ENCODE measurements around the gene LSMEM2.
"Not testable (repeated sequence)": the region's sequence is repeated elsewhere in the genome, so short reads cannot be mapped to it uniquely, and the experiment has no call there.

Gene LSMEM2

DNA sequence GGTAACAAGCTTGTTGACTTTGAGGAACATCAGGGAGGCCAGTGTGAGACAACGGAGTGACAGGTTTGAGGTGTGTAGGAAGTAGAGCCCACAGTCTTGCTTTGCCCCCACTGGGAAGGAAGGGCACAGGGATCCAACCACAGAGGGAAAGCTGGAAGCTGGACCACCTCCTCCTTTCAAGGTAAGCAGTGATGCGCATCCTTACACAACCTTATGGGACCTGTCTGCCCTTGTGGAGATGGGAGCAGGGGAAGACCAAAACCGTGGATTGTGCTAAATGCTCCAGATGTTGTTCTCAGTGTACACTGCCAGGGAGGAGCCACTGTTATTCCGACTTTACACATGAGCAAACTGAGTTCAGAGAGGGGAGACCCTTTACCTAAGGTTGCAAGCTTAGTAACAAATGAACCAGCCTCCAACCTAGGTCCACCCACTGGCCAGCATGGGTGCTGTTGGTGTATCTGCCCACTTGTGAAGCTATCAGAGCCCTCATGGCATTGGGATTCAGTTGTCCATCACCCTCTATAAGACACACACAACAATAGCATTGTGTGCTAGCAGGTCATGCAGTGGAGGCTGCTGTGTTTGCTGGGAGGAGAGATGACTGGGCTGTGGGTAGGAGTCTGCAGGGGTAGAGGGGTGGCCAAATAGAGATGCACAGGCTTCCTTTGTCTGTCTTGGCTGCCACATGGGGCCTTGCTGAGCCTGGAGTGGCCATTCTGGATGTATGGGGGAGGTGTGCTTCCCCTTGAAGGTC, 586 bp upstream of the LSMEM2 start:
- no peak for DNase-seq (ENCODE audit: low spot score)

DNA sequence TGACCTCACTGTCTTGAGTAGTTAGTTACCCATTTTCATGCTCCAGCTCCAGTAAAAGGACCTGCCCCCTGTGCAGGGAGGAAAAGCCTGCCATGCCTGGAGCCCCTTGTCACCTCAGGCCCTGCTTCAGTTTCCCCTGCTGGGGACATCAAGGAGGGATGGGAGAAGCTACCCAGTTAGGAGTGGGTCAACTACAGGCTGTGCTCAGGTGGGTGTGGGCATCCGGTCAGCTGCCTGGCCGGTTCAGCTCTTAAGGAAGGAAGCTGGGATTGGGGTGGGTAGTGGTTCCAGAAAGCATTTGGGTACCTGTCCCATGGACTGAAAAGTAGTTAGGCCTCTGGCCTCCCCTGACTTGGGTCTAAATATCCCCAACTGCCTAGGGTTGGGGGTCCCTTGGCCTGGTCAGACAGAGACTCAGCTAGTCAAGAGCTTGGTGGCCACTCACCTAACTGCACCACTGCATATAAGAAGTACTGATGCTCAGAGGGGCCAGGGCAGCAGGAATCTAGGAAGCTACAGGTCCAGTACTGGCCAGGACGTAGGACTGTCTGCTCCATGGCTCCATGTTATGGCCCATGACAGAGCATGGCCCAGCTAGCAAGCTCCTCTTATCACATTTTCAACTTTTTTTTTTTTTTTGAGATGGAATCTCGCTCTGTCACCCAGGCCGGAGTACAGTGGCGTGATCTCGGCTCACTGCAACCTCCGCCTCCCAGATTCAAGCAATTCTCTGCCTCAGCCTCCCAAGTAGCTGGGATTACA, 549 bp downstream of the LSMEM2 start:
- DNase-seq (ENCODE audit: low spot score): no peak

DNA sequence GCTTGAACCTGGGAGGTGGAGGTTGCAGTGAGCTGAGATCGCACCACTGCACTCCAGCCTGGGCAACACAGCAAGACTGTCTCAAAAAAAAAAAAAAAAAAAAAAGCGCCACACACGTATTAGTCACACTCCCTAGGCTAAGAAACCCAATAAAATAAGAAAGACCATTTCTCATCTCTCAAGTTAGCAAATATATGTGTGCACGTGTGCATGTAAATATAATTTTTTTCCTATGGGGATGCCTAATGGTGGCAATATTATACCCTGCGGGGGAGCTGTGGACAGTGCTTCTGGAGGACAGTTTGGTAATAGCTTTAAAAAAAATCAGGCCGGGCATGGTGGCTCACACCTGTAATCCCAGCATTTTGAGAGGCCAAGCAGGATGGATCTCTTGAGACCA, 5.2 kb downstream of the LSMEM2 start:
- not testable (repeated sequence) for DNase-seq (ENCODE audit: low spot score)

DNA sequence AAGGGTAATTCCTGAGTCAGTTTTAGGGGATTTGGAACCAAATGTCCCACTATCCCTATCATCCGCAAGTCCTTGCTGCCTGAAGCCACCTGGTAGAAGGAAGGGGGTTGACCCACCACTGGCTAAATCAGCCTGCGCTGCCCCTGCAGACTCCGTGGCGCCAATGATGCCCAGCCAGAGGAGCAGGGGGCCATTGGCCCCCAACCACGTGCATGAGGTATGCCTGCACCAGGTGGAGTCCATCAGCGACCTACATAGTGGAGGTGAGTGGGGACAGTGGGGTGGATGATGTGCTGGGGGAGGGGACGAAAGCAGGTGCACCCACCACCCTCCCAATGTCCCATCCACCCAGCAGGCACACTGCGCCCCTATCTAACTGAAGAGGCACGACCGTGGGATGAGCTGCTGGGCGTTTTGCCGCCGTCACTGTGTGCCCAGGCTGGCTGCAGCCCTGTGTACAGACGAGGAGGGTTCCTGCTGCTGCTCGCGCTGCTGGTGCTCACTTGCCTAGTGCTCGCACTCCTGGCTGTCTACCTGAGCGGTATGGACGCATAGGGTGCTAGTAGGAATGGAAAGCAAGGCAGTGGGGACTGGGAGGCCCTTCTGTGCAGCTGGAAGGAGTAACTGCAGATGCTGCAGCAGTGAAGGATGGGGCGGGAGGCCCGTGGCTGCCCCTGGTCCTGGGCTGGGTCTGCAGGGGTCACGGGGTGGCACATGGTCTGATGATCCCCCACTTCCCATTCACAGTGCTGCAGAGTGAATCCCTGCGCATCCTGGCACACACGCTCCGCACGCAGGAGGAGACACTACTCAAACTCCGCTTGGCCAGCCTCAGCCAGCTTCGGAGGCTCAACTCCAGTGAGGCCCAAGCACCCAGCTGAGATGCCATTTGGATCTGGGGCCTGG, 7.7 kb downstream of the LSMEM2 start:
- DNase-seq (ENCODE audit: low spot score): no peak

DNA sequence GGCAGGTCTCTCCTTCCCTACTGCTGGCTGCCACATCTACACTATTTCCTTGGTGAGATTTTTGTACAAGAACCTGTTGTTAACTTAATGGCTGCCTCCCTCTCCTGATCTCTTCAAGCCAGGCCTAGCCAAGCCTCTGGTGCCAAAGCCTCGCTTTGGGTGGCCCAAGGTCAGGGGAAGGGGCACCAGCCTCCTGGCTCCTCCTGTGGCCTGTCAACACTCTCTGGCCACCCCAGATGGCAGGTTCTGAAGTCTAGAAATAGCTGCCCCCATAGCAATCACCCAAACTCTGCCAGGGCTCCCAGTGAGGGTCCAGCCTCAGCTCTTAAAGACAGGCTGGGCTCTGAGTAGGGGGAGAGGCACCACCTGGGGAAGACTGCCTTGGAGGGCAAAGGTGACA, 8.4 kb downstream of the LSMEM2 start:
- no peak for DNase-seq (ENCODE audit: low spot score)

DNA sequence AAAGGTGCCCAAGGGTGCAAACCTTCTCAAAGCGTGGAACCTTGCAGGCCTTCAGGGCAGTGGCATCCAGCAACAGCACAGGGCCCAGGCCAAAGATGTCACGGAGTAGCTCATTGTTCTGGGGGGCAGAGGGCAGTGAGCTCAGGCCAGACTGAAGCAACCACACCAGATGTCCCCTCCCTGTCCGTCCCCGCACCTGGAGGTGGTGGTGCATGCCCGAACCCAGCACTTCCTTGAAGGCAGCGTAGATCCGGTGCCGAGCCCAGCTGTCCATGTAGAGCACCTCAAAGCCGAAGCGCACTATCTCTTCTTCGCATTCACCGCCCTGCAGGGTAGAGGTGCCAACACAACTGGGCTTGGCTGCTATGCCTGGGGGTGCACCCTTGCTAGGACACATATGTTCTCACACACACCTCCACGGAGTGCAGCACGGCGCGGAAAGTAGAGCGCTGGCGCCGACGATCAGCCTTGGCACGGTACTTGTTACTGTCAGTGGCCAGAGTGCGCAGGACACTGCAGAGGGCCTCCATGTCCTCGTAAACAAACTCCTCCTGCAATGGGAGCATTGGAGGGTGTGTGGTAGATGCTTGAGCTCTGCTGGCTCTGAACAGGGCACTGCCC, 9.6 kb downstream of the LSMEM2 start:
- no peak for DNase-seq (ENCODE audit: low spot score)

DNA sequence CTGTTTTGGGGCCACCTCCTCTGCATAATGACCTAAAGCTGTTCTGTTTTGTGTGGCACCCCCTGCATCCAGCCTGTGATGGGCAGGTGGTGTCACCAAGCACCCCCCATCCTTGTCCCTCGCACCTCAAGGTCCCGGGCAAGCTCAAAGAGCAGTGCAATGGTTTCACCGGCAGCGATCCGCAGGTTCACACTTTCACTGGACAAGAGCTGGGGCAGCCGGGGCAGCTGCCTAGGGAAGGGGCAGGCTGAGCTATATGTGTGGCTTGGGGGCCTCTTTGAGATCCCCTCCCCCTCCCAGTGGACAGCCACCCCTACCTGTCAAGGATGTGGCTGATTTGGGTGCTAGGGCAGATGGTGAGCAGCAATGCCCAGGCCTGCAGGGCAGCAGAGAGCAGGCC, 10.2 kb downstream of the LSMEM2 start:
- DNase-seq (ENCODE audit: low spot score): no peak

DNA sequence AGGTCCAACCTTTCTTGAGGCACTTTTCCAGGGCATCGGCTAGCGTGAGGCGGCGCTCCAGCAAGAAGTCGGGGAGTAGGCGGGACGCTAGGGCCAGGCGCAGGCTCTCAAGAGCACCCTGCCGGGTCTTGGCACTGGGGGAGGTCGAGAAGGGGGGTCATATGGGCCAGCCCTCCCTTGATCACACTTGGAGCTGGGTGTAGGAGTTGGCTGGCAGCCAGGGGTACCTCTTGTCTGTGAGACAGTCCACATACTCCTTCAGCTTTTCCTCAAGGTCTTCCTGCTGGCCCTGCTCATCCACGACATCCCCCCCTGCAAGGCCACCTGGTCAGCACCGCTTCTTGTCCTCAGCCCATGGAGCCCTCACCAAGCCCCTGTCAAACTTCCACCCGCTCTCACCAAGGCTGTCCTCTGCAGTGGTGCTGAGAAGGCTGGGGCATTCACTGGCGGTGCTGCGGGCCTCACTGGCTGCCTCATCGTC, 11.3 kb downstream of the LSMEM2 start:
- DNase-seq (ENCODE audit: low spot score): no peak

DNA sequence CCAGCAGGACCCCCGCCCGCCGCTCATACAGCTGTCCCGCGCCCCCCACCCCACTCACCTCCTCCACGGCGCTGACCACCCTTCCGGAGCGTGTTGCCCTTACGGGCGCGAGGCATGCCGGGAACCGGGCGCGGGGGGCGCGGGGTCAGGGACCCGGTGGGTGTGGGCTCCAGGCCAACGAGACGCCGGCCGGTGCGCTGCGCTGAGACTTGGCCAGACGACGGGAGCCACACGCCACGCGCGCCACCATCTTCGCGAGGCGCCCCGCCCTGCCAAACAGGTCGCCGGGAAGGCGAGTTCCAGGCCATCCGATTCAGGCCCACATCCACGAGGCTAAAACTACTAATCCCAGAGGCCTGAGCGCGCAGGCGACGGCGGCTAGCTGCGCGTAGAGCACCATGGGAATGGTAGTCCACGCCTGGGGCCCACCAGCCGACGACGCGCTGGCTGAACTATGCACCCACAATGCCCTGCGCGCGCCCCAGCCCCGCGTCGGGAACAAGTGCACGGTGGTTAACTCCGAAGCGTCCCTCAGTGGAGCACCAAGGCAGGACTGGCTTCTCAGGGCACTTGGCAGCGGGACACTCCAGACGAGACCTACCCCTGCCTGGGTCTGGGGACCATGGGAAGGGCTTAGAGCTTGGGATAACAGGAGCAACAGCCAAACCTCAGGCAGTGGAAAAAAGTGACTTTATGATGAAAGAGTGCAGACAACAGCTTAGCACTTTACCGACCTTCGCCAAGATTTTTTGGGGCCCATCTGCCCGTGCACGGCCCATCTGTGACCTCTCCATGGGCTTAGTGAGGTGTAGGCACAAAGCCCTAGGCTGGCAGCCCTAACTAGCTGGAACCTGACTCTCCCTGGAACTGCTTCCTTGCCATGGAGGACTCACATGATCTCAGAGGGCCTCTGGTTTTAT, 13.5 kb downstream of the LSMEM2 start, which contains the start of gene IFRD2:
TSS of gene IFRD2 (minus strand) at position 271 of the 920 bp plus-strand sequence. CDS start at position 116, 155 bp downstream.
- DNase-seq (ENCODE audit: low spot score): peak; percentile 95

DNA sequence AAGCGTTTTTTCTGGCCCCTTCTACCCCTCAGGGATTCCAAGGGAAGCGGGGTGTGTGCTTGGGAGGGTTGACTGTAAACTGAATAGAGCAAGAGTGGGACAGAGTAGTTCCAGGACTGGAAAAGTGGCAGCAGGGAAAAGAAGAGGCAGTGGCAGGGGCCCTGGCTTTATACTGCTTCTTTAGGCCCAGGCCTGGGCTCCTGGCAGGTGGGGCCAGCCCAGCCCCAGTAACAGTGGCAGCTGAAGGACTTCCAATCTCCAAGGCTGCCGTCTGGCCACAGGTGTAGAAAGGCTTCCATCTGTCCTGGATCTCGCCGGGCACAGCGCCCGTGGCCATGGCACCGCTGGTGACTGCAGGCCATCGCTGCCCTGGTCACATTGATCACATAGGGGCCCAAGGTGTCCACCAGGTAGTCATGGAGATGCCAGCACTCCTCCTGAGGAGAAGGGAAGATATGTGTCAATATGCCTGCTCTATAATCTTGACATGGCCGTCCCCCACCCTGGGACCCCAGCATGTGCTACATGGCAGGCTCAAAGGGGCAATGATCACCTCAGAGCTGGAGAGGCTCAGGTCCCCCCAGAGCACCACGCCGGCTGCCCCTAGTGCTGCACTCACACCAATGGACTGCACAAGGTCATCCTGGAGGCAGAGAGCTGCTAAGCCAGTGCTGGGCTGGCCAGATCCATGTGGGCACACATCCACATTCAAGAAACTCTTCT, 14.4 kb downstream of the LSMEM2 start:
- no peak for DNase-seq (ENCODE audit: low spot score)

DNA sequence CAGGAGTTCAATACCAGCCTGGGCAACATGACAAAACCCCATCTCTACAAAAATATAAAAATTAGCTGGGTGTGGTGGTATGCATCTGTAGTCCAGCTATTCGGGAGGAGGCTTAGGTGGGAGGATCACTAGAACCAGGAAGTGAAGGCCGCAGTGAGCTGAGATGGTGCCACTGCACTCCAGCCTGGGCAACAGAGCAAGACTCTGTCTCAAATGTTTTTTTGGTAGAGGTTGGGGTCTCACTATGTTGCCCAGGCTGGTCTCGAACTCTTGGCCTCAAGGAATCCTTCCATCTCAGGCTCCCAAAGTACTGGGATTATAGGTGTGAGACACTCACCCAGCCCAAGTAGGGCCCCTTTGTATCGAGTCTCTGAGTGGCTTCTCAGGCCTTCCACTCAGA, 15.2 kb downstream of the LSMEM2 start:
- DNase-seq (ENCODE audit: low spot score): no peak

DNA sequence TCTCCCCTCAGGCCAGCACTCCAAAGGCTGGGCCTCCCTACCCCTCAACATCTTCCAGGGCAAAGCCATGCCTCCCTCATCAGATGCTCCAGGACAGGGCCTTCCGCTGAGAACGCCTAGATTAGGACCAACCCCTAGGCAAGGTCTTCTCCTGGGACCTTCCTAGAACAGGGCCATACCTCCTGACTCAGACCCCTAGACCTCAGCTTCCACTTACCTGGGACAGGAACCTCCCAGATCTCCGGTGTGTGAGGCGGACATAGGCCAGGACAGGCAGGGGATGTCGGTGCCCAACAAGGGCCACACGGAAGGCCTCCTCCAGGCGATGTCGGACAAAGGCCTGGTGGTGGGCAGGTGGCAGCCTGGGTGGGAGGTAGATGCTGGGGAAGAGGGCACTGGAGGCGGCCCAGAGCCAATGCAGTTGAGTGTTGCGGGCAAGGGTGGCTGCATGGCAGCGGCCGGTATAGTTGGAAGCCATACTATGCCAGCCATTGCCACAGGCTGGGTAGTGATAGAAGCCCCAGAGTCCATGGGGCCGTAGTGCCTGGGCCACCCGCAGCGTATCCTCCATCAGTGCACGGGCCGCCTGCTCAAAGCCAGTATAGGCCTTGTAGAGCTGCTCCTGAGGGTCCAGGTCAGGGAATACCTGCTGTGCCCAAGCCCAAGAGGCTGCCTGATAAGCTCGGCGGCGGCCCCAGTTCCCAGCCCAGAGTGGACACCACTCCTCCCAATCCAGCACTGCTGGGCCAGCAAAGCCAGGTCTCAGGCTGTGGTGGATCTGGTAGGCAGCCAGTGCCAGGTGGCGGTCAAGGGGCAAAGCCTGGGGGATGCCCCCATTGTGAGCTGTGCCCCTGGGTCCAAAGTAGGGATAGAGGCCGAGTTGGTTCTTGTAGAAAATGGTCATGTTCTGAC, 15.9 kb downstream of the LSMEM2 start:
- no peak for DNase-seq (ENCODE audit: low spot score)

DNA sequence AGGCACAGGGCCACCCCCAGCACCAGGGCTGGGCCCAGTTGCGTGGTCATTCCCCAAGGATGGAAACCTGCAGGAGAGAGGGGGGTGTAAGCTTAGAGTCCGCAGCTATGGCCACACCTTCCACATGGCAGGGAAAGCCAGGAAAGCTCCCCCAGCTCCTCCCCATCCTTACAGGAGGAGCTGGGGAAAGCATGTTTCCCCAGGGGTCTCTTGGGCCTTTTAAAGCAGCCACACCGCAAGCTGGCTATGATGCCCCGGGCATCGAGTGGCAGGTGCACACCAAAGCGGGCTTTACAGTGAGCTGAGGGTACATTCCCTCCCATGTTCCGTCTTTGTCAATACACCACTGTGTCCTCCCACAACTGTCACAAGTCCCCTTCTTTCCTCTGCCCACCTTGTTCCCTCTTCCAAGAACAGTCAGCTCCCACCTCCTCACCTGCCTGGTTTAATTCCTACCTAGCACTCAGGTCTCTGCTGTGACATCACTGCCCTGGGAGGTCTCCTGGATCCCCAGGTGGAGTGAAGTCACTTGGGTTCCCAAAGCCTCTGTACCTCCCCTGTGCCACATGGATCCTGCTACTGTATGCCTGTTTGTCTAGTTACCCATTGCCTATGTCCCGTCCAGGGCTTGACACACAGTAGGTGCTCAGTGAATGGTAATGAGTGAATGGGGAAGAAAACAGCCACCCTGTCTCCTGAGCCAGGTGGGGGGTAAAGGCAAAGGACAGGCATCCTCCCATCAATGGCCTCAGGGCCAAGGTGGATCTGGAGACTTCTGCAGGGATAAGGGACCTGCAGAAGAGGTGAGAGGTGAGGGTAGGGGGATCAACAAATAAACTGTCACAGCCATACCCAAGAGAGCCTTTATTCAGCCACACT, 16.9 kb downstream of the LSMEM2 start:
- DNase-seq (ENCODE audit: low spot score): no peak

DNA sequence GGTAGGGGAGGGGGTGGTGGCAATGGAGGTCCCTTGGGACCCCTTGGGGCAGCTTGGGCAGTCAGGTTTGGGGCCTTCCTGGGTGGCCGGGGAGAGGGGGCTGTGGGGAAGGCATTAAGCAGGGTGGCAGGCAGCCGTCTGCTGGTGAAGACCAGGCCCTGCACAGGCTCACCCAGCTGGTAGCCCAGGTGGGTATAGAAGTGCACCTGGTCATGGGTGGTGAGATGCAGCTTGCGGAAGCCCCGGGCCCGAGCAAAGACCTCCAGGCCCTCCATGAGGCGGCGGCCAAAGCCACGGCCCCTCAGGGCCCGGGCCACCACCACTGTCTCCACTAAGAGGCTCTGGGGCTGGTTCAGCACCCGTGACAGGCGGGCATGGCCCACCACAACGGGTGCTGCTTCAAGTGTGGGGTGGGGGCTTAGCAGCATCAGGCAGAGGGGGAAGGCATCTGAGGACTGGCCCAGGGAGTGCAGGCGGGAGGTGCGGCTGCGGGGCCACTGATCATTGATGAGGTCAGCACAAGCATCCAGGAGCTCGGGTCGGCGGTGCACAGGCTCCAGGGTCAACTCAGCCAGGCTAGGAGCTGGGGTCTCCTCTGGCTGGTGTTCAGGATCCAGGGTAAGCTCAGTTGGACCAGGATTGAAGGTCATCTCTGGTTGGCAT, 18.0 kb downstream of the LSMEM2 start:
- no peak for DNase-seq (ENCODE audit: low spot score)

DNA sequence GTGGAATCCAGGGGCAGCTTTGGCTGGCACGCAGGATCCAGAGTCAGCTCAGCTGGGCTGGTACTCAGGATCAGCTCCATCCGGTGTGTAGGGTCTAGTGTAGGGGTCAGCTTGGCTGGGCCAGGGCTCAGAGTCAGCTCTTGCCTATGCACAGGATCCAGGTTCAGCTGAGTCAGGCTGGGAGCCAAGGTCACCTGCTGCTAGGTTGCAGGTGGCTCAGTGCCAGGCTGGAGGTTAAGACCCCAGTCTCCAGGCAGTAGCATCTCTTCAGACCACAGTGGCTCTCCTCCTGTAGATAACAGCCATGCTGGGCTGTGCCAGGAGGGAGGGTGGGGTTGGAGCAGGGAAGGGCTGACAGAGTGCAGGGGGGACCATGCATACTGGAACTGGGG, 18.5 kb downstream of the LSMEM2 start:
- no peak for DNase-seq (ENCODE audit: low spot score)

DNA sequence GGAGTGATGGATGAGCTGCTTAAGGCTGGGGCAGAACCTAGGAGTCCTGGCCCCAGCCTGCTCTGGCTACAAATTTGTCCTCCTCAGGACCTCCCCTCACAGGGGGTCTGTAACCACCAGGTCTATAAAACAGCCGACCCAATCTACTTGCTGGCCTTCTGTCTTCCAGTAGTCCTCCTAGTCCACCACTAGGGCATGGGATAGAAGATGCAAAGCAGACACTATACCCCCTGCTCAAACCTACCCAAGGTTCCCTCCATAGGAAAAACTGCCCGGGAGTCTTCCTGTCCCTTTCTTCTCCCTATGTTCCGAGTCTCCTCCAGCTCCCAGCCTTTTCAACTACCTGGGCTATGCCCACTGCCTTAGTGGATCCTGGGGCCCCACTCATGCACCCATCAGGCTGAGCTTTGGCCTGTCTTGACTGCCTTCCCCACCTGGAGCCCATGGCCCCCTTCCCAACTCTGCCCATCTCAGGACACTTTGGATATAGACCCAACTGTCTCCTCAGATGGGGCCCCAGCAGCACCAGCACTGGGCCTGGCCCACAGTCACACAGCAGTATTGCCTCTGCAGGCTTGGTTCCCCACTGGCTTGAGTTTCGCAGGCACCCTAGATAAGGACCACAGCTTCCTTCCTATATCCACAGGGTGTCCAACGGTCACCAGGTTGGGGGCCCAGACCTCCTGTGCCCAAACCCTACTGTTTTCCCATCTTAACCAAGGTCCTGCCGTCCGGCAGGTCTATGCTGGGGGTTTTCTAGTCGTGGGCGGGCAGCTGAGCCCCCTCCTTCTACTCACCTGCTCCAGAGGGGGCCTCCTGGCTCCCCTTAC, 19.2 kb downstream of the LSMEM2 start:
- no peak for DNase-seq (ENCODE audit: low spot score)
